Parathyroid adenoma (tissue), 2 donors: ENCODE measurements around the gene SURF2.
"Not testable (repeated sequence)": the region's sequence is repeated elsewhere in the genome, so short reads cannot be mapped to it uniquely, and the experiment has no call there.

Source experiments
- H2AFZ ChIP-seq: fragments of 300-600 bp; sonication (generic); one replicate; pipeline ENCODE4 v1.7.0; 2017; ENCODE audit warnings: antibody characterized with exemption, mild to moderate bottlenecking
- H3K27ac ChIP-seq: fragments of 300-600 bp; sonication (generic); one replicate; pipeline ENCODE4 v1.7.0; 2017
- H3K27me3 ChIP-seq: fragments of 300-600 bp; sonication (generic); one replicate; pipeline ENCODE4 v1.7.0; 2017; ENCODE audit warnings: low read length; ENCODE audit not compliant: control insufficient read depth, insufficient read depth
- H3K36me3 ChIP-seq: fragments of 300-600 bp; sonication (generic); one replicate; pipeline ENCODE4 v1.7.0; 2017; ENCODE audit warnings: low read length; ENCODE audit not compliant: control insufficient read depth, insufficient read depth
- H3K4me1 ChIP-seq: fragments of 300-600 bp; sonication (generic); one replicate; pipeline ENCODE4 v1.7.0; 2017; ENCODE audit warnings: control low read depth
- H3K4me2 ChIP-seq: fragments of 300-600 bp; sonication (generic); one replicate; pipeline ENCODE4 v1.7.0; 2017; ENCODE audit warnings: low read length
- H3K4me3 ChIP-seq: fragments of 300-600 bp; sonication (generic); one replicate; pipeline ENCODE4 v1.7.0; 2017; ENCODE audit warnings: low read depth, low read length
- H3K79me2 ChIP-seq: fragments of 300-600 bp; sonication (generic); one replicate; pipeline ENCODE4 v1.7.0; 2017; ENCODE audit warnings: control low read depth
- H3K9ac ChIP-seq: fragments of 300-600 bp; sonication (generic); one replicate; pipeline ENCODE4 v1.7.0; 2017; ENCODE audit warnings: mild to moderate bottlenecking
- H3K9me3 ChIP-seq: fragments of 300-600 bp; sonication (generic); one replicate; pipeline ENCODE4 v1.7.0; 2017; ENCODE audit warnings: low read length; ENCODE audit not compliant: control insufficient read depth
- TF ChIP-seq, protein P1 (sequence below): fragments of 300-600 bp; sonication (generic); IDR thresholded peaks from one replicate; pipeline ENCODE4 v1.7.0; 2017; ENCODE audit warnings: antibody characterized with exemption, mild to moderate bottlenecking
- donor health status: primary hyperparathyroidism.

The SURF2 gene

DNA sequence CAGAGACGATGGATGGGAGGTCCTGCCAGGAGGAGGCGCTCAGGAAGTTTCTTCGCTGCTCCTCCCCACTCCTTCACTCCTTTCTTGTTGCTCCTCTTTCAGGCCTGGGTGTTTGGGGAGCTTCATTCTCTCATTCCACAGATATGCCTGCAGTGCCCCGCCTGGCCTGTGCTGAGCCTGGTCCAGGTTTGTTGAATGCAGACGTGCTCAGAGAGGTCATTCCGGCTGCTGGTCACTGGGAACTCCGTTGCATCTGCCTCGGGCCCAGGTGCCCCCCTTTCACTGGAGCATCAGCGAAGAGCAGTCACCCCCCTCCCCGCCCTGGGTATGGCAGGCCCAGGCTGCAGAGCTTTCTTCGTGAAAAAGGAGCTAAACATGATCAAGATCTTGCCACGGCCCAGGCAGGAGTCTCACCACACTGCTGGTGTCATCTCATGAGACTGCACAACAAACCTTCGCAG lies 35.9 kb upstream of the SURF2 start:
- Histone ChIP-seq H3K79me2 (no peaks in the 10 kb centered on the region), H3K9ac (no peak overlapping the region), H3K36me3 (no peaks in the 10 kb centered on the region), H3K9me3 (no peaks in the 10 kb centered on the region), H3K4me2 (no peak overlapping the region), H2AFZ (no peak overlapping the region), H3K4me3 (no peak overlapping the region), H3K27ac (no peak overlapping the region), H3K4me1 (no peaks in the 10 kb centered on the region), H3K27me3 (no peaks in the 10 kb centered on the region)
- TF ChIP-seq, protein P1, sequence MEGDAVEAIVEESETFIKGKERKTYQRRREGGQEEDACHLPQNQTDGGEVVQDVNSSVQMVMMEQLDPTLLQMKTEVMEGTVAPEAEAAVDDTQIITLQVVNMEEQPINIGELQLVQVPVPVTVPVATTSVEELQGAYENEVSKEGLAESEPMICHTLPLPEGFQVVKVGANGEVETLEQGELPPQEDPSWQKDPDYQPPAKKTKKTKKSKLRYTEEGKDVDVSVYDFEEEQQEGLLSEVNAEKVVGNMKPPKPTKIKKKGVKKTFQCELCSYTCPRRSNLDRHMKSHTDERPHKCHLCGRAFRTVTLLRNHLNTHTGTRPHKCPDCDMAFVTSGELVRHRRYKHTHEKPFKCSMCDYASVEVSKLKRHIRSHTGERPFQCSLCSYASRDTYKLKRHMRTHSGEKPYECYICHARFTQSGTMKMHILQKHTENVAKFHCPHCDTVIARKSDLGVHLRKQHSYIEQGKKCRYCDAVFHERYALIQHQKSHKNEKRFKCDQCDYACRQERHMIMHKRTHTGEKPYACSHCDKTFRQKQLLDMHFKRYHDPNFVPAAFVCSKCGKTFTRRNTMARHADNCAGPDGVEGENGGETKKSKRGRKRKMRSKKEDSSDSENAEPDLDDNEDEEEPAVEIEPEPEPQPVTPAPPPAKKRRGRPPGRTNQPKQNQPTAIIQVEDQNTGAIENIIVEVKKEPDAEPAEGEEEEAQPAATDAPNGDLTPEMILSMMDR, result no peak

DNA sequence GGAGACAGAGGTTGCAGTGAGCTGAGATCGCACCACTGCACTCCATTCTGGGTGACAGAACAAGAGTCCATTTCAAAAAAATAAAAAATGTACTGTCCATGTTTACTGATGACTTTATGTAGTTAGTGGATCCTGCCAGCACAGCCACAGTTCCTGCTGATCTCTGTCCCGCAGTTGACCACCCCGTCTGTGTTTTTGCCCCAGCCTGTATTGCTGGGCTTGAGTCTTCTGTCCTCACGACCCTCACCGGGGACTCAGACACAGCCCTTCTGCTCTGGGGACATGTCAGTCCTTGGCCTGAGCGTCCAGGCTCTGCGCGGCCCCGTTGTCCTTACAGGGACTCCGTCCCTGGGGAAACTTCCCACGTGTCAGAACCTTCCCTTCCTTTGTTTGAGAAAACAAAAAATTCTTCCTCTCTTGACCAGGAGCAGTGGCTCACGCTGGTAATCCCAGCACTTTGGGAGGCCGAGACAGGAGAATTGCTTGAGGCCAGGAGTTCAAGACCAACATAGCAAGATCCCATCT lies 34.9 kb upstream of the SURF2 start:
- Histone ChIP-seq H3K27ac (no peak overlapping the region), H3K9me3 (no peaks in the 10 kb centered on the region), H3K79me2 (no peaks in the 10 kb centered on the region), H3K9ac (no peak overlapping the region), H3K4me3 (no peak overlapping the region), H3K27me3 (no peaks in the 10 kb centered on the region), H2AFZ (no peak overlapping the region), H3K36me3 (no peaks in the 10 kb centered on the region), H3K4me1 (no peaks in the 10 kb centered on the region), H3K4me2 (no peak overlapping the region)
- TF ChIP-seq, protein P1, result no peak

DNA sequence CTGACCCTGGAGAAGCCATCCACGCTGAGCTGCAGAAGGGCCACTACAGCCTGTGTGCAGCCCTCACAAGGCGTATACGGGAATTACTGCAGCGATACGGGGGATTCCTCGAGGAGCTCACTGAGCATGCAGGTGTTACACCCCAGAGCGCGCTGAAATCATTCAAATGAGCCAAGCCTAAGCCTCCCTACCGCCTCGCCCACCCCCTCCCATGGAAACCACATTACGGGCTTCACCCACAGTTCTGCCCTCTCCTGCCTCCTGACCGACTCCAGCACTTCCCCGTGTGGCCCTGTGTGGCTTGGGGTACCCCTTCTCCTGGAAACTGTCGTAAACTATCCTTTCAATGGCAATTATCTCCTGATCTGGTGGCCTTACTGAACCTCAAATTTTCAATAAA lies 33.6 kb upstream of the SURF2 start:
- Histone ChIP-seq H3K4me2 (no peak overlapping the region), H3K4me1 (no peaks in the 10 kb centered on the region), H3K27me3 (no peaks in the 10 kb centered on the region), H3K9ac (no peak overlapping the region), H3K27ac (no peak overlapping the region), H3K79me2 (no peaks in the 10 kb centered on the region), H2AFZ (no peak overlapping the region), H3K4me3 (no peak overlapping the region), H3K36me3 (no peaks in the 10 kb centered on the region), H3K9me3 (no peaks in the 10 kb centered on the region)
- TF ChIP-seq, protein P1, result no peak

DNA sequence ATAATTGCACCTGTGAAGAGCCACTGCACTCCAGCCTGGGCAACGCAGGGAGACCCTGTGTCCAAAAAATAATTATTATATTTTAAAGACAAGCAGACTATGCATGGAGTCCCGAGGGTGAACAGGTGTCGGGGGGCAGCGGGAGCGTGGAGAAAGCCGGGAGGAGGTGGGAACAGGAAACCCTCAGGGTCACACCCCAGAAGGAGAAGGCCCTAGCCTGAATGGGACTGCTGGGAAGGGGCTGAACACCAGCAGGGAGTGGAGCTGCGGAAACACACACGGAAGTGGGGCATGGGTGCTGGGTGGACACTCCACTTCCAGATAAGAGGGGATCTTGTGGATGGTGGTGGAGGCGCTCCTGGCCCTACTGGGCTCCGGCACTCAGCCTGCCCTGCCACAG lies 33.1 kb upstream of the SURF2 start:
- H3K27me3 ChIP-seq, result no peaks in the 10 kb centered on the region
- H3K79me2 ChIP-seq, result no peaks in the 10 kb centered on the region
- H3K27ac ChIP-seq, result no peak overlapping the region
- H3K4me2 ChIP-seq, result no peak overlapping the region
- no peaks in the 10 kb centered on the region for H3K9me3 ChIP-seq
- no peaks in the 10 kb centered on the region for H3K4me1 ChIP-seq
- H3K36me3 ChIP-seq, result no peaks in the 10 kb centered on the region
- H2AFZ ChIP-seq, result no peak overlapping the region
- TF ChIP-seq, protein P1, result no peak
- H3K4me3 ChIP-seq, result no peak overlapping the region
- no peak overlapping the region for H3K9ac ChIP-seq

DNA sequence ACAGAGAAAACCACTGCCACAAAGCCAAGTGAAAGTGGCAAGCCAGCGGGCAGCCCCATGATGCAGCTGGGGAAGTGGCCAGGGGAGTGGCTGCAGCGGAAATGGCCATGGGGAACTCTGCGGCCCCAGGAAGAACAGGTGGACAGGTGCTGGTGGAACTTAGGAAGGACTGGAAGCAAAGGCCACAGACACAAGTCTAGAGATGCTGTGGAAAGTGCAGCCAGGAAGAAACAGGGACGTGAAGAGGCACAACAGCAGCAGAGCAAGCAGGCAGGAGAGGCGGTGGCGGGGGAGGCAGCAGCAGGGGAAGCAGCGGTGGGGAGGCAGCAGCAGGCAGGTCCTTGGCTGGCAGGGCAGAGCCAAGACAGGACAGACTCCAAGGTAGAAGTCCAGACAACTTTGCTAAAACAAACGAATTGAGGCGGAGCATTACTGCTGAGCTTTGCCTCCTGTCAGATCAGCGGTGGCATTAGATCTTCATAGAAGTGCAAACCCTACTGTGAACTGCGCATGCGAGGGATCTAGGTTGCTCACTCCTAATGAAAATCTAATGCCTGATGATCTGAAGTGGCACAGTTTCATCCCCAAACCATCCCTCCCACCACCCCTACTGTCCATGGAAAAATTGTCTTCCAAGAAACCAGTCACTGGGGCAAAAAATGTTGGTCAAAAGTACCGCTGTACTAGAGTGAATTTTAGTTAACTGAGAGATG lies 32.2 kb upstream of the SURF2 start:
- Histone ChIP-seq H3K27me3 (no peaks in the 10 kb centered on the region), H3K79me2 (no peaks in the 10 kb centered on the region), H3K4me1 (no peaks in the 10 kb centered on the region), H3K27ac (no peak overlapping the region), H2AFZ (no peak overlapping the region), H3K9me3 (no peaks in the 10 kb centered on the region), H3K36me3 (no peaks in the 10 kb centered on the region), H3K9ac (no peak overlapping the region), H3K4me3 (no peak overlapping the region), H3K4me2 (no peak overlapping the region)
- TF ChIP-seq, protein P1, result no peak

DNA sequence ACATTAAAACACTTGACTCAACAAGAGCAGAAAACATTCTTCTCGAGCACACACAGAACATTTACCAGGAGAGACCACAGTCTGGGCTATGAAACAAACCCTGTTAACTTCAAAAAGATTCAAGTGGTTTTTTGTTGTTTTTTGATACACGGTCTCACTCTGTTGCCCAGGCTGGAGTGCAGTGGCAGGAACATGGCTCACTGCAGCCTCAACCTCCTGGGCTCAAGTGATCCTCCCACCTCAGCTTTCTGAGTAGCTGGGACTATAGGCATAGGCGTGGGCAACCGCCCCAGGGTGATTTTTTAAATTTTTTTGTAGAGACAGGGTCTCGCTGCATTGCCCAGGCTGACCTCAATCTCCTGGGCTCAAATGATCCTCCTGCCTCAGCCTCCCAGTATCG lies 29.3 kb upstream of the SURF2 start:
- H3K4me3 ChIP-seq, H3K9ac ChIP-seq, H3K27ac ChIP-seq, H3K79me2 ChIP-seq, H2AFZ ChIP-seq, H3K36me3 ChIP-seq, H3K4me2 ChIP-seq, H3K27me3 ChIP-seq, H3K4me1 ChIP-seq, H3K9me3 ChIP-seq: not testable (repeated sequence)
